Endodermal cell (in vitro differentiated cells): ENCODE measurements around the gene IMMP2L. TPM values are rescaled to one million over a fixed set of nuclear protein-coding genes. Genes with fewer than 3 reads are reported as not detected.

Experiments used
- DNase-seq: peaks from one replicate; pipeline ENCODE4 v3.0.0-alpha.2; 2017
- H3K27ac ChIP-seq: 2 replicates; pipeline ENCODE4 v1.5.1; 2013; ENCODE audit warnings: mild to moderate bottlenecking, low read depth, low read length, moderate library complexity
- H3K27me3 ChIP-seq: 2 replicates; pipeline ENCODE4 v1.6.1; 2013; ENCODE audit warnings: mild to moderate bottlenecking, low read length, moderate library complexity; ENCODE audit not compliant: insufficient read depth, control insufficient read depth, poor library complexity, severe bottlenecking
- H3K36me3 ChIP-seq: 2 replicates; pipeline ENCODE4 v1.7.0; 2013; ENCODE audit warnings: mild to moderate bottlenecking, low read length, moderate library complexity; ENCODE audit not compliant: control insufficient read depth, insufficient read depth
- H3K4me1 ChIP-seq: one replicate; pipeline ENCODE4 v1.7.0; 2013; ENCODE audit warnings: low read length; ENCODE audit not compliant: control insufficient read depth, insufficient read depth
- H3K4me3 ChIP-seq: 2 replicates; pipeline ENCODE4 v1.5.1; 2013; ENCODE audit warnings: mild to moderate bottlenecking, low read length, moderate library complexity
- H3K9ac ChIP-seq: 2 replicates; pipeline ENCODE4 v1.6.1; 2013; ENCODE audit warnings: mild to moderate bottlenecking, low read length, moderate library complexity; ENCODE audit not compliant: poor library complexity, severe bottlenecking; ENCODE audit errors: extremely low read depth
- H3K9me3 ChIP-seq: 2 replicates; pipeline ENCODE4 v1.6.1; 2013; ENCODE audit warnings: mild to moderate bottlenecking, low read length, moderate library complexity; ENCODE audit not compliant: control insufficient read depth
- H3K27ac Mint-ChIP-seq: 2 replicates; pipeline ENCODE4 v1.8.0; 2020; ENCODE audit warnings: mixed read lengths
- H3K27me3 Mint-ChIP-seq: 2 replicates; pipeline ENCODE4 v1.8.0; 2021; ENCODE audit warnings: mild to moderate bottlenecking, mixed read lengths; ENCODE audit not compliant: insufficient read depth
- H3K36me3 Mint-ChIP-seq: 2 replicates; pipeline ENCODE4 v1.8.0; 2020; ENCODE audit warnings: low read depth, mixed read lengths
- H3K4me1 Mint-ChIP-seq: 2 replicates; pipeline ENCODE4 v1.8.0; 2020; ENCODE audit warnings: mixed read lengths
- H3K4me3 Mint-ChIP-seq: 2 replicates; pipeline ENCODE4 v1.8.0; 2020; ENCODE audit warnings: mild to moderate bottlenecking, moderate library complexity, mixed read lengths
- H3K9me3 Mint-ChIP-seq: 2 replicates; pipeline ENCODE4 v1.8.0; 2020; ENCODE audit warnings: mild to moderate bottlenecking, mixed read lengths
- WGBS, 2 experiments: methylation state at CpG; one replicate each; pipeline versions ENCODE4 v1.1.5 to v1.1.7; 2013; ENCODE audit warnings: missing lambda C conversion rate in 2 of 2, mixed read lengths in 1 of 2; ENCODE audit not compliant: insufficient coverage in 1 of 2, insufficient read length in 1 of 2; 5-methylcytosine and 5-hydroxymethylcytosine counted together
- total RNA-seq, 2 donors: library from RNA; stranded (reverse); fragmentation: NEBNext Ultra II Directional in 1 of 2; extraction: Animal tissue kit (Norgen Biotek cat#: 25700) in 1 of 2; gene quantifications; 2 replicates in 1 of 2; 3 replicates in 1 of 2; pipeline ENCODE4 v1.2.1, GENCODE V29; 2021
- TF ChIP-seq, protein P1 (sequence below): fragments of 200-600 bp; sonication (generic); conservative IDR thresholded peaks from 2 replicates; pipeline ENCODE4 v1.5.0; 2021; ENCODE audit warnings: antibody characterized with exemption, mild to moderate bottlenecking

The IMMP2L gene
- total RNA-seq, 2 donors from 2014 or later: 17.7 to 19.4 TPM

DNA sequence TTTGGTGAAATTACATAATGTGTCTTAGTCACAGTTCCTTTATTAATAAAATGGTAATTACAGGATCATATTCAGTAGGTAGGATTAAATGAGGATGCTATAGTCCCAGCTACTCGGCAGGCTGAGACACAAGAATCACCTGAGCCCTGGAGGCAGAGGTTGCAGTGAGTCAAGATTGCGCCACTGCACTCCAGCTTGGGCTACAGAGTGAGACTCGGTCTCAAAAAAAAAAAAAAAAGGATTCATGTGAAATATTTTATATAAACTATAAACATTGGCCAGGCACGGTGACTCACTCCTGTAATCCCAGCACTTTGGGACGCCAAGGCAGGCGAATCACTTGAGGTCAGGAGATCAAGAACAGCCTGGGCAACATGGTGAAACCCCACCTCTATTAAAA, 197.9 kb downstream of the IMMP2L start:
- no peaks in the 10 kb centered on the region for H3K4me1 ChIP-seq
- H3K27me3 ChIP-seq: no peaks in the 10 kb centered on the region
- DNase-seq: no peak
- no peaks in the 10 kb centered on the region for H3K27me3 Mint-ChIP-seq
- WGBS, 2 experiments: 93% methylated on average over 2 to 5 of the region's 6 CpGs
- H3K4me1 Mint-ChIP-seq: no peaks in the 10 kb centered on the region
- TF ChIP-seq, protein P1, sequence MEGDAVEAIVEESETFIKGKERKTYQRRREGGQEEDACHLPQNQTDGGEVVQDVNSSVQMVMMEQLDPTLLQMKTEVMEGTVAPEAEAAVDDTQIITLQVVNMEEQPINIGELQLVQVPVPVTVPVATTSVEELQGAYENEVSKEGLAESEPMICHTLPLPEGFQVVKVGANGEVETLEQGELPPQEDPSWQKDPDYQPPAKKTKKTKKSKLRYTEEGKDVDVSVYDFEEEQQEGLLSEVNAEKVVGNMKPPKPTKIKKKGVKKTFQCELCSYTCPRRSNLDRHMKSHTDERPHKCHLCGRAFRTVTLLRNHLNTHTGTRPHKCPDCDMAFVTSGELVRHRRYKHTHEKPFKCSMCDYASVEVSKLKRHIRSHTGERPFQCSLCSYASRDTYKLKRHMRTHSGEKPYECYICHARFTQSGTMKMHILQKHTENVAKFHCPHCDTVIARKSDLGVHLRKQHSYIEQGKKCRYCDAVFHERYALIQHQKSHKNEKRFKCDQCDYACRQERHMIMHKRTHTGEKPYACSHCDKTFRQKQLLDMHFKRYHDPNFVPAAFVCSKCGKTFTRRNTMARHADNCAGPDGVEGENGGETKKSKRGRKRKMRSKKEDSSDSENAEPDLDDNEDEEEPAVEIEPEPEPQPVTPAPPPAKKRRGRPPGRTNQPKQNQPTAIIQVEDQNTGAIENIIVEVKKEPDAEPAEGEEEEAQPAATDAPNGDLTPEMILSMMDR: no peak
- no peaks in the 10 kb centered on the region for H3K36me3 ChIP-seq
- no peaks in the 10 kb centered on the region for H3K9me3 ChIP-seq
- H3K27ac Mint-ChIP-seq: no peak overlapping the region
- H3K4me3 ChIP-seq: no peak overlapping the region
- no peaks in the 10 kb centered on the region for H3K9me3 Mint-ChIP-seq
- no peak overlapping the region for H3K4me3 Mint-ChIP-seq
- no peaks in the 10 kb centered on the region for H3K36me3 Mint-ChIP-seq
- no peak overlapping the region for H3K27ac ChIP-seq
- no peak overlapping the region for H3K9ac ChIP-seq

DNA sequence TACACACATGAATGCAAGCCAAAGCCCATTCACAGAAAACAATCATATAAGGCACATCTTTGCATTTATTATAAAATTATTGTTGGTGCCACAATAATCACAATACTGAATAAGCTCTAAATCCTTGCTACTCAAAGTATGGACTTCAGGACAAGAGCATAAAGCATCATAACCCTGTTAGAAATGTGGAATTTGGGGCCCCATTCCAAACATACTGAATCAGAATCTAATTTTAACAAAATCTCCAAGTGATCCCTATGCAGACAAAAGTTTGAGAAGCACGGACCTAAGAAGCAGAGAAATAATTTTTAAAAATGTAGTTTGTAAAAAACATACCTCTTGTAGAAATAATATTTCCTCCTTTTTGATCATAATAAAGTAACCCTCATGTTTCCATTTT, 199.2 kb downstream of the IMMP2L start:
- Histone ChIP-seq H3K27ac (no peak overlapping the region), H3K27me3 (no peaks in the 10 kb centered on the region), H3K9ac (no peak overlapping the region), H3K36me3 (no peaks in the 10 kb centered on the region), H3K9me3 (no peaks in the 10 kb centered on the region), H3K4me1 (no peaks in the 10 kb centered on the region), H3K4me3 (no peak overlapping the region)
- DNase-seq: no peak
- Mint-ChIP-seq H3K9me3 (no peaks in the 10 kb centered on the region), H3K27me3 (no peaks in the 10 kb centered on the region), H3K4me1 (no peaks in the 10 kb centered on the region), H3K4me3 (no peak overlapping the region), H3K36me3 (no peaks in the 10 kb centered on the region), H3K27ac (no peak overlapping the region)
- no CpG with 5 or more reads among the region's 1 CpG for WGBS, 2 experiments
- TF ChIP-seq, protein P1: no peak

DNA sequence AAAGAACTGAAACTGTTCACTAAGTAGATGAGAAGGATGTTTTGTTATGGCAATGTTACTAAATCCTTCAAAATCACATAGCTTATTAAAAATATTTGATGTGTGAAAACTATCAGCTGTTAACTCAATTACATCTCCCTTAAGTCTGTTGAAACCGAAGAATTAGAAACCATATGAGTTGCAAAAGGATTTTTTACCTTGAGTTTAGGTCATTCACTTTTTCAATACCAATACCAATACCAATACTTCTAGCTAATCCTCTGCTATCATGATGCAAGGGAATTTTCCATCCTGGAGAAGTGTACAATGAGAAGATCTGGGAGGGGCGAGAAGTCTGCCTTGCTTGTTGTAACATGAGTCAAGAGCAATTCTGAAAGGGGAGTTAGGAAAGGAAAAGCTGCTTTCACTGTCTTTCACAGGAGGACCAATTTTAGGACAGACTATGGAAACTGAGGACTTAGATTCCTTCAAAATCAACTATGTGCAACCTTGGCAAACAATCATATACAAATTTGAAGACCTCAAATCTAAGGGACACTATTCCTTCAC, 199.7 kb downstream of the IMMP2L start:
- no peak overlapping the region for H3K9ac ChIP-seq
- no peaks in the 10 kb centered on the region for H3K4me1 ChIP-seq
- no peaks in the 10 kb centered on the region for H3K36me3 ChIP-seq
- H3K27me3 ChIP-seq: no peaks in the 10 kb centered on the region
- DNase-seq: no peak
- TF ChIP-seq, protein P1: no peak
- Mint-ChIP-seq H3K27me3 (no peaks in the 10 kb centered on the region), H3K4me1 (no peaks in the 10 kb centered on the region), H3K9me3 (no peaks in the 10 kb centered on the region), H3K36me3 (no peaks in the 10 kb centered on the region), H3K4me3 (no peak overlapping the region), H3K27ac (no peak overlapping the region)
- WGBS, 2 experiments: 93% methylated on average over 2 of the region's 2 CpGs; no CpG with 5 or more reads in 1 of the 2 experiments
- no peak overlapping the region for H3K27ac ChIP-seq
- no peak overlapping the region for H3K4me3 ChIP-seq
- no peaks in the 10 kb centered on the region for H3K9me3 ChIP-seq
